Effector CD8-positive, alpha-beta T cell (primary cell): ENCODE data around the gene RNF220.
"Not testable (repeated sequence)": the region's sequence is repeated elsewhere in the genome, so short reads cannot be mapped to it uniquely, and the experiment has no call there.

Experiments
- DNase-seq: peaks from one replicate; lab custom pipeline; 2025; lab: John Stamatoyannopoulos, UW

RNF220 gene

GRCh38 chr1:44496541-44497171 lies 91.6 kb downstream of the RNF220 start:
- no peak for DNase-seq

GRCh38 chr1:44497422-44498170 lies 92.5 kb downstream of the RNF220 start:
- DNase-seq = no peak

- no peak for DNase-seq
Measured at GRCh38 chr1:44499306-44499705, 94.3 kb downstream of the RNF220 start.

- no peak for DNase-seq
Measured at GRCh38 chr1:44500181-44501046, 95.4 kb downstream of the RNF220 start.

GRCh38 chr1:44501047-44501890 lies 96.2 kb downstream of the RNF220 start:
- DNase-seq = no peak

- DNase-seq = not testable (repeated sequence)
Measured at GRCh38 chr1:44502823-44503222, 97.8 kb downstream of the RNF220 start.

GRCh38 chr1:44503625-44504024 lies 98.6 kb downstream of the RNF220 start:
- no peak for DNase-seq

GRCh38 chr1:44505210-44505993 lies 100.3 kb downstream of the RNF220 start:
- DNase-seq = no peak

- DNase-seq = no peak
Measured at GRCh38 chr1:44507490-44508396, 102.7 kb downstream of the RNF220 start.

GRCh38 chr1:44508397-44508745 lies 103.3 kb downstream of the RNF220 start:
- DNase-seq = no peak

- DNase-seq = no peak
Measured at GRCh38 chr1:44511363-44511762, 106.3 kb downstream of the RNF220 start.

GRCh38 chr1:44511769-44512168 lies 106.7 kb downstream of the RNF220 start:
- DNase-seq = no peak

- no peak for DNase-seq
Measured at GRCh38 chr1:44512313-44512885, 107.3 kb downstream of the RNF220 start.

- no peak for DNase-seq
Measured at GRCh38 chr1:44513111-44513510, 108.1 kb downstream of the RNF220 start.

- DNase-seq = no peak
Measured at GRCh38 chr1:44514673-44515072, 109.6 kb downstream of the RNF220 start.

- DNase-seq = no peak
Measured at GRCh38 chr1:44515416-44515815, 110.4 kb downstream of the RNF220 start.

GRCh38 chr1:44519035-44519676 lies 114.1 kb downstream of the RNF220 start:
- DNase-seq = no peak

GRCh38 chr1:44521378-44522080 lies 116.5 kb downstream of the RNF220 start:
- no peak for DNase-seq
